AG09309 (cell line): ENCODE results near the gene GRIN2A.

Source experiments
- DNase-seq: peaks from one replicate; pipeline ENCODE4 v3.0.0-alpha.2; 2010; ENCODE audit warnings: low read depth
- H3K4me3 ChIP-seq: 2 replicates; pipeline ENCODE4 v1.5.1; 2011; ENCODE audit warnings: mild to moderate bottlenecking, low read depth, low read length, moderate library complexity; ENCODE audit not compliant: control insufficient read depth
- CTCF ChIP-seq: IDR thresholded peaks from 2 replicates; pipeline ENCODE4 v1.5.1; 2011; ENCODE audit warnings: mild to moderate bottlenecking, low read depth, low read length, inconsistent platforms; ENCODE audit not compliant: insufficient read depth, control insufficient read depth; ENCODE audit errors: missing control alignments

GRIN2A gene

GRCh38 chr16:9797306-9797705, 384.9 kb downstream of the GRIN2A start:
- H3K4me3 ChIP-seq = no peak overlapping the region
- DNase-seq = peak; percentile 17
- TF ChIP-seq CTCF = no peak

- no peak for TF ChIP-seq CTCF
- no peak overlapping the region for H3K4me3 ChIP-seq
- DNase-seq = no peak
Observed at GRCh38 chr16:9793623-9794022, 388.6 kb downstream of the GRIN2A start.

- no peak for TF ChIP-seq CTCF
- H3K4me3 ChIP-seq = no peak overlapping the region
- no peak for DNase-seq
Observed at GRCh38 chr16:9791556-9791955, 390.7 kb downstream of the GRIN2A start.

GRCh38 chr16:9790199-9790598, 392.0 kb downstream of the GRIN2A start:
- no peak for TF ChIP-seq CTCF
- DNase-seq = no peak
- H3K4me3 ChIP-seq = no peak overlapping the region

GRCh38 chr16:9787717-9788116, 394.5 kb downstream of the GRIN2A start:
- no peak overlapping the region for H3K4me3 ChIP-seq
- no peak for DNase-seq
- no peak for TF ChIP-seq CTCF

- no peak for TF ChIP-seq CTCF
- no peak for DNase-seq
- H3K4me3 ChIP-seq = no peak overlapping the region
Observed at GRCh38 chr16:9780831-9781230, 401.4 kb downstream of the GRIN2A start.

- H3K4me3 ChIP-seq = no peak overlapping the region
- no peak for TF ChIP-seq CTCF
- DNase-seq = no peak
Observed at GRCh38 chr16:9778849-9779248, 403.4 kb downstream of the GRIN2A start.
